CD14-positive monocyte (primary cell): Measurements from ENCODE around the gene DLGAP1. TPM values are rescaled to one million over a fixed set of nuclear protein-coding genes. Genes with fewer than 3 reads are reported as not detected.

ENCODE experiments used
- DNase-seq, 3 donors: peaks; one replicate each; pipeline ENCODE4 v3.0.0-alpha.2; 2011 to 2022
- H2AFZ ChIP-seq: 2 replicates; pipeline ENCODE4 v1.6.0; 2012; ENCODE audit warnings: mild to moderate bottlenecking, low read depth, low read length, inconsistent platforms; ENCODE audit not compliant: insufficient read depth, poor library complexity, severe bottlenecking
- H3K27ac ChIP-seq, 2 donors: 1 replicate in 1 of 2; 2 replicates in 1 of 2; pipeline ENCODE4 v1.5.1; 2012 to 2013; ENCODE audit warnings: low read length in 2 of 2, control low read depth in 1 of 2, inconsistent platforms in 1 of 2, low read depth in 1 of 2, mild to moderate bottlenecking in 1 of 2
- H3K27me3 ChIP-seq, 2 donors: one replicate each; pipeline versions ENCODE4 v1.6.0 to v1.6.1; 2011 to 2013; ENCODE audit warnings: low read length in 2 of 2; ENCODE audit not compliant: control insufficient read depth in 2 of 2, insufficient read depth in 2 of 2
- H3K36me3 ChIP-seq, 2 donors: replicated peaks in 1 of 2; 1 replicate in 1 of 2; 2 replicates in 1 of 2; pipeline versions ENCODE4 v1.5.1 to v1.6.1; 2012 to 2013; ENCODE audit warnings: low read length in 2 of 2, control low read depth in 1 of 2, inconsistent platforms in 1 of 2, mild to moderate bottlenecking in 1 of 2; ENCODE audit not compliant: insufficient read depth in 2 of 2, control insufficient read depth in 1 of 2
- H3K4me1 ChIP-seq, 2 donors: 1 replicate in 1 of 2; 2 replicates in 1 of 2; pipeline versions ENCODE4 v1.5.1 to v1.6.1; 2012 to 2013; ENCODE audit warnings: low read length in 2 of 2, control low read depth in 1 of 2, inconsistent platforms in 1 of 2, mild to moderate bottlenecking in 1 of 2, moderate library complexity in 1 of 2; ENCODE audit not compliant: insufficient read depth in 2 of 2, control insufficient read depth in 1 of 2
- H3K4me2 ChIP-seq: replicated peaks from 2 replicates; pipeline ENCODE3; 2012; ENCODE audit warnings: low read length, moderate library complexity, mild to moderate bottlenecking; ENCODE audit not compliant: poor library complexity, severe bottlenecking; ENCODE audit errors: extremely low read depth
- H3K4me3 ChIP-seq, 3 experiments: fragments of 200-600 bp in 1 of 3; sonication (generic) in 1 of 3; replicated peaks in 1 of 3; 1 replicate in 2 of 3; 2 replicates in 1 of 3; pipeline ENCODE4 v1.5.1; 2011 to 2013; ENCODE audit warnings: low read length in 3 of 3, mild to moderate bottlenecking in 3 of 3, control low read depth in 2 of 3, low read depth in 2 of 3, inconsistent platforms in 1 of 3, moderate library complexity in 1 of 3
- H3K79me2 ChIP-seq: 2 replicates; pipeline ENCODE4 v1.6.0; 2012; ENCODE audit warnings: mild to moderate bottlenecking, control low read depth, inconsistent platforms, low read length, moderate library complexity; ENCODE audit not compliant: insufficient read depth
- H3K9ac ChIP-seq: 2 replicates; pipeline ENCODE4 v1.6.0; 2017; ENCODE audit warnings: low read length, mild to moderate bottlenecking; ENCODE audit not compliant: insufficient read depth, poor library complexity, severe bottlenecking
- H3K9me3 ChIP-seq, 2 donors: replicated peaks in 1 of 2; 1 replicate in 1 of 2; 2 replicates in 1 of 2; pipeline versions ENCODE4 v1.5.1 to v1.6.1; 2012 to 2013; ENCODE audit warnings: low read length in 2 of 2, control low read depth in 1 of 2; ENCODE audit not compliant: control insufficient read depth in 1 of 2, insufficient read depth in 1 of 2
- H4K20me1 ChIP-seq: 2 replicates; pipeline ENCODE4 v1.6.0; 2012; ENCODE audit warnings: mild to moderate bottlenecking, low read length, control low read depth, moderate library complexity; ENCODE audit not compliant: insufficient read depth
- H3K27ac Mint-ChIP-seq, 7 donors: one replicate each; pipeline ENCODE4 v1.8.0; 2020; ENCODE audit warnings: mild to moderate bottlenecking in 7 of 7, mixed read lengths in 7 of 7, moderate library complexity in 6 of 7, inconsistent platforms in 2 of 7
- H3K27me3 Mint-ChIP-seq, 3 donors: one replicate each; pipeline ENCODE4 v1.8.0; 2021 to 2022; ENCODE audit warnings: low read depth in 3 of 3, mild to moderate bottlenecking in 3 of 3, mixed read lengths in 3 of 3, moderate library complexity in 3 of 3, inconsistent platforms in 1 of 3
- H3K36me3 Mint-ChIP-seq, 2 donors: one replicate each; pipeline ENCODE4 v1.8.0; 2020; ENCODE audit warnings: mixed read lengths in 2 of 2, inconsistent platforms in 1 of 2, mild to moderate bottlenecking in 1 of 2
- H3K4me1 Mint-ChIP-seq: one replicate; pipeline ENCODE4 v1.8.0; 2020; ENCODE audit warnings: mild to moderate bottlenecking, mixed read lengths
- H3K4me3 Mint-ChIP-seq, 2 donors: one replicate each; pipeline ENCODE4 v1.8.0; 2020; ENCODE audit warnings: mild to moderate bottlenecking in 2 of 2, mixed read lengths in 2 of 2, moderate library complexity in 1 of 2
- H3K9me3 Mint-ChIP-seq, 7 donors: one replicate each; pipeline ENCODE4 v1.8.0; 2020 to 2022; ENCODE audit warnings: mixed read lengths in 7 of 7, mild to moderate bottlenecking in 6 of 7, moderate library complexity in 6 of 7, inconsistent platforms in 2 of 7
- CTCF ChIP-seq: fragments of 200-600 bp; IDR thresholded peaks from one replicate; pipeline ENCODE4 v1.8.0; 2022; ENCODE audit warnings: antibody characterized with exemption, mild to moderate bottlenecking
- WGBS: methylation state at CpG from one replicate; pipeline ENCODE4 v1.1.5; 2013; ENCODE audit warnings: missing lambda C conversion rate; ENCODE audit not compliant: insufficient coverage; 5-methylcytosine and 5-hydroxymethylcytosine counted together
- intact Hi-C, 2 donors: fragments of 100-400 bp; cut with micrococcal nuclease; formaldehyde crosslinking; loops; one replicate each; pipeline versions ENCODE4 v1.15.0 to v1.15.1; 2023
- polyA plus RNA-seq, 3 donors: library from polyadenylated mRNA; depleted of rRNA in 1 of 3; unstranded in 2 of 3; stranded (reverse) in 1 of 3; fragments of 300-500 nt in 2 of 3; fragments of >200 nt in 1 of 3; fragmentation: Illumina TruSeq in 2 of 3; gene quantifications; 1 replicate in 2 of 3; 2 replicates in 1 of 3; pipeline ENCODE4 v1.2.3, GENCODE V29; 2012 to 2021

Gene DLGAP1
- polyA plus RNA-seq, 3 donors = 0.09 to 0.42 TPM; not detected in 1

- Mint-ChIP-seq H3K27me3 (peaks cover 3 to 7% (median 6%) of the 10 kb centered on the region in 3 donors), H3K4me3 (no peak overlapping the region), H3K36me3 (no peaks in the 10 kb centered on the region), H3K27ac (no peak overlapping the region), H3K4me1 (peaks cover 5% of the 10 kb centered on the region), H3K9me3 (peaks cover 0 to 3% (median 0%) of the 10 kb centered on the region in 7 donors)
- 93% methylated on average over 2 of the region's 2 CpGs for WGBS
- no peak for TF ChIP-seq CTCF
- H3K4me1 ChIP-seq = peaks cover 11% of the 10 kb centered on the region in 2 donors
- no peak overlapping the region for H3K27ac ChIP-seq
- DNase-seq = no peak
- no peaks in the 10 kb centered on the region for H3K9me3 ChIP-seq
- H3K9ac ChIP-seq = no peak overlapping the region
- H4K20me1 ChIP-seq = no peaks in the 10 kb centered on the region
- no peaks in the 10 kb centered on the region for H3K36me3 ChIP-seq
- no peak overlapping the region for H3K4me3 ChIP-seq
- intact Hi-C loops = loop anchor here in 1 of 2 donors (10.0 kb wide), 1 partner anchor 83 kb away; no protein-coding TSS in a partner anchor
- no peak overlapping the region for H3K4me2 ChIP-seq
- H3K27me3 ChIP-seq = no peaks in the 10 kb centered on the region
- no peaks in the 10 kb centered on the region for H3K79me2 ChIP-seq
- H2AFZ ChIP-seq = no peak overlapping the region
Measured at GRCh38 chr18:3901811-3902210, 553.3 kb downstream of the DLGAP1 start.

DNA sequence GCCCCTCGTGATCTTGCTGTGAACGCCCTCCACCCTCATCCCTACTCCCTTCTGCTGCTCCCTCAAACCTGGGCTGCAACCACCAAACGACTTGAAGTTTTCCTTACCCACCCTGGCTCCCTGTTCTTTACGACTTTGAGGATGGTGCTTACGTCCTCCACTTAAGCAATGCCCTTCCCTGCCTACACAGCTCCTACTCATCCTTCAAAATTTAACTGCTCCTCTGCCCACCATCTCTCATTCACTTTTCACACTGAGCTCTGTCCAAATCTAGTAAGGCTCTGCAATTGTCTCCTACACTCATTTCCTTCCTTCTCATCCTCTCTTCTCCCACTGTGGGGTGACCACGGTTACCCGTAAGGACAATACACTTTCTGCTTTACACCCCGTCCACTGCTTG is 554.1 kb downstream of the DLGAP1 start:
- Histone ChIP-seq H3K36me3 (no peaks in the 10 kb centered on the region), H3K4me2 (no peak overlapping the region), H3K27me3 (no peaks in the 10 kb centered on the region), H3K79me2 (no peaks in the 10 kb centered on the region), H3K9ac (no peak overlapping the region), H3K27ac (no peak overlapping the region), H3K9me3 (no peaks in the 10 kb centered on the region), H3K4me1 (peaks cover 5% of the 10 kb centered on the region in 2 donors), H3K4me3 (no peak overlapping the region), H4K20me1 (no peaks in the 10 kb centered on the region), H2AFZ (no peak overlapping the region)
- Mint-ChIP-seq H3K27ac (no peak overlapping the region), H3K4me1 (no peaks in the 10 kb centered on the region), H3K4me3 (no peak overlapping the region), H3K27me3 (peaks cover 3 to 7% (median 6%) of the 10 kb centered on the region in 3 donors), H3K9me3 (peaks cover 0 to 3% (median 0%) of the 10 kb centered on the region in 7 donors), H3K36me3 (no peaks in the 10 kb centered on the region)
- WGBS = 78% methylated on average over 6 of the region's 8 CpGs
- DNase-seq = no peak
- intact Hi-C loops = loop anchor here in 1 of 2 donors (10.0 kb wide), 1 partner anchor 84 kb away; no protein-coding TSS in a partner anchor
- TF ChIP-seq CTCF = no peak
